Activated B cell treated with CpG ODN at 0.5 μM for 24 hours (primary cell): ENCODE data around the gene GNL2. TPM values are rescaled to one million over a fixed set of nuclear protein-coding genes. Genes with fewer than 3 reads are reported as not detected.

Experiments
- ATAC-seq: fragments of 200-7000 bp; cut with Tn5 transposase; one replicate; pipeline ENCODE4 v1.10.0; 2021; ENCODE audit warnings: low read depth, mild to moderate bottlenecking, moderate library complexity
- CTCF ChIA-PET: fragments of 350-600 bp; sonication (Branson Sonifier 250); formaldehyde crosslinking; loops from one replicate; lab custom pipeline; 2021; ENCODE audit warnings: antibody characterized with exemption; lab: Charles Lee
- POLR2A ChIA-PET: fragments of 350-600 bp; sonication (Branson Sonifier 250); formaldehyde crosslinking; loops from one replicate; lab custom pipeline; 2021; ENCODE audit warnings: antibody characterized with exemption; lab: Charles Lee
- DNase-seq: peaks from one replicate; pipeline ENCODE4 v3.0.0; 2022
- H3K27ac Mint-ChIP-seq: one replicate; pipeline ENCODE4 v1.8.0; 2020; ENCODE audit warnings: mixed read lengths
- H3K27me3 Mint-ChIP-seq: one replicate; pipeline ENCODE4 v1.8.0; 2021; ENCODE audit warnings: mixed read lengths
- H3K36me3 Mint-ChIP-seq: one replicate; pipeline ENCODE4 v1.8.0; 2021; ENCODE audit warnings: low read depth, mixed read lengths
- H3K4me1 Mint-ChIP-seq: one replicate; pipeline ENCODE4 v1.8.0; 2021; ENCODE audit warnings: mixed read lengths
- H3K4me3 Mint-ChIP-seq: one replicate; pipeline ENCODE4 v1.8.0; 2020; ENCODE audit warnings: mild to moderate bottlenecking, mixed read lengths
- H3K9me3 Mint-ChIP-seq: one replicate; pipeline ENCODE4 v1.8.0; 2020; ENCODE audit warnings: mixed read lengths
- CTCF ChIP-seq: fragments of 200-600 bp; IDR thresholded peaks from one replicate; pipeline ENCODE4 v1.8.0; 2022; ENCODE audit warnings: antibody characterized with exemption, mild to moderate bottlenecking
- intact Hi-C: fragments of 100-400 bp; cut with micrococcal nuclease; formaldehyde crosslinking; loops from one replicate; pipeline ENCODE4 v1.15.1; 2024
- total RNA-seq: library from RNA; stranded (reverse); gene quantifications from 2 replicates; pipeline ENCODE4 v1.2.3, GENCODE V29; 2022

GNL2 gene
- total RNA-seq, 1 donor from 2014 or later = 68.0 TPM

GRCh38 chr1:37557402-37557801, 38.3 kb downstream of the GNL2 start:
- Mint-ChIP-seq H3K4me1 (peaks cover 16% of the 10 kb centered on the region), H3K9me3 (no peaks in the 10 kb centered on the region), H3K27ac (no peak overlapping the region), H3K36me3 (peaks cover 16% of the 10 kb centered on the region), H3K27me3 (peaks cover 9% of the 10 kb centered on the region), H3K4me3 (no peak overlapping the region)
- intact Hi-C loops = no loop called here
- DNase-seq (no peak), ATAC-seq (no peak)
- CTCF ChIA-PET = no interaction called here
- no peak for TF ChIP-seq CTCF
- POLR2A ChIA-PET = no interaction called here

DNA sequence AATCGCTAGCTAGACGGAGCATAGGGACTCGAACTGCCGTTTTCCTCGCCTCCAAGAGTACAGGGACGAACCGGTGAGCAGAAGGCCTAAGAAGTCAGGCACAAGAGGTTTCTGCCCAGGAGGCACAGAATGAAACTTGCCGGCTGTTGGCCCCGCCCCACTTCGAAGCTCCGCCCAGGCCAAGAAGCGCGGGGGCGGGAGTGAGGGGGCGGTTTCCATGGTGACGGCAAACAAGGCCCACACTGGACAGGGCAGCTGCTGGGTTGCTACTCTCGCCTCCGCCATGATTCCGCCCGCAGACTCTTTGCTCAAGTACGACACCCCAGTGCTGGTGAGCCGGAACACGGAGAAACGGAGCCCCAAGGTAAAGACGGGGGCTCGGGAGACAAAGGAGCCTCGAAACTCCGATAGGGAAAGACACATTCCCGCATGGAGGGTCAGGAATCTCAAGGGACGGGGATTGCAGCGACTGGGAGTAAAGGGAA, 39.0 kb downstream of the GNL2 start, which contains the start of gene DNALI1:
Gene DNALI1, plus strand, starts transcription at position 229 of the 485 bp plus-strand sequence. Its CDS starts 55 bp downstream, at position 284.
- DNase-seq = no peak
- POLR2A ChIA-PET = no interaction called here

DNA sequence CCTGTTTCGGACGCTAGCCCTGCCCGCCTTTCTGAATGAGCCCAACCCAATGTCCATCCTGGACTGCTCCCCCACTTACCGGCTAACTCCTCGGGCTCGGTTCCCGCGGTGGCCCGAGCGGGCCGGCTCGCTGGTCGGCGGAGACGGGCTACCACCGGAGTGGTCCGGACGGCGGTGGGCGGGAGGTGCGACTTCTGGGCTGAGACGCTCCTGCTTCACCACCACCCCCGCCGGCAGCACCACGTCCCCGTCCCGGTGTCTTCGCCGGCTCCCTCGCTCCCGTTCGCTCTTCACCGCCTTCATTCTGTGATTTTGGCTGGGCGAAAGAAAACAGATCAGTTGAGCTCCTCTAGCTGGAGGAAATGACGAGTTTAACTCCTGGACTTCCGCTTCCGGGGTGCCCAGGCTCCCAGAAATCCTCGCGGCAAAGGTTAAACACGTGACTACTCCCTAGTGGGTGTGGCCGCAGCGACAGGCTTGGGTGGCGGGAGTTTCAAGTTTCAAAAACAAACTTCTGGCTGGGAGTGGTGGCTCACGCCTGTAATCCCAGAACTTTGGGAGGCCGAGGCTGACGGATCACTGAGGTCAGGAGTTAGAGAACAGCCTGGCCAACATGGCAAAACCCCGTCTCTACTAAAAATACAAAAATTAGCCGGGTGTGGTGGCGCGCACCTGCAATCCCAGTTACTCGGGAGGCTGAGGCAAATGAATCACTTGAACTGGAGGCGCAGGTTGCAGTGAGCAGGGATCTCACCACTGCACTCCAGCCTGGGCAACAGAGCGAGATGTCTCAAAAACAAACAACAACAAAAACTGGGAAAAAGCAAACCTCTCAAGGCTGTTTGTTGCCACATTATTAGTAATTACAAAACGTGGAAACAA, 41.6 kb downstream of the GNL2 start, which contains the start of gene SNIP1:
Gene SNIP1, minus strand, starts transcription at position 367 of the 882 bp plus-strand sequence. Its CDS starts 64 bp downstream, at position 303.
- H3K4me3 Mint-ChIP-seq = peak within 1 kb of the TSS; percentile 96
- H3K4me1 Mint-ChIP-seq = peaks cover 34% of the 10 kb centered on the region
- peaks cover 41% of the 10 kb centered on the region for H3K36me3 Mint-ChIP-seq
- ATAC-seq (peak; percentile 98), DNase-seq (peak; percentile 84)
- peak within 1 kb of the TSS; percentile 95 for H3K27ac Mint-ChIP-seq
- peaks cover 9% of the 10 kb centered on the region for H3K27me3 Mint-ChIP-seq
- POLR2A ChIA-PET = interaction anchor here (0.6 to 1.4 kb wide), 13 partner anchors 10 to 1660 kb away, joined by 3 to 8 read pairs (median 4); partner anchors contain the start of genes C1orf122, CDCA8, MEAF6 and MTF1
- H3K9me3 Mint-ChIP-seq = no peaks in the 10 kb centered on the region
- CTCF ChIA-PET = interaction anchor here (1.4 to 1.5 kb wide), 3 partner anchors 39 to 66 kb away, joined by 3 to 5 read pairs (median 4); no protein-coding TSS in a partner anchor
- TF ChIP-seq CTCF = no peak
- intact Hi-C loops = loop anchor here (1.0 to 5.0 kb wide), 5 partner anchors 40 to 138 kb away; partner anchors contain the start of genes CDCA8, GNL2 and MEAF6

More for the DNA sequence above, 39.0 kb downstream of the GNL2 start, which contains the start of gene DNALI1:
- Mint-ChIP-seq H3K4me1 (peaks cover 22% of the 10 kb centered on the region), H3K9me3 (no peaks in the 10 kb centered on the region), H3K4me3 (no peak within 1 kb of the TSS), H3K36me3 (peaks cover 19% of the 10 kb centered on the region), H3K27me3 (peaks cover 9% of the 10 kb centered on the region), H3K27ac (no peak within 1 kb of the TSS)
- intact Hi-C loops = no loop called here
- no peak for ATAC-seq
- CTCF ChIA-PET = no interaction called here
- no peak for TF ChIP-seq CTCF

DNA sequence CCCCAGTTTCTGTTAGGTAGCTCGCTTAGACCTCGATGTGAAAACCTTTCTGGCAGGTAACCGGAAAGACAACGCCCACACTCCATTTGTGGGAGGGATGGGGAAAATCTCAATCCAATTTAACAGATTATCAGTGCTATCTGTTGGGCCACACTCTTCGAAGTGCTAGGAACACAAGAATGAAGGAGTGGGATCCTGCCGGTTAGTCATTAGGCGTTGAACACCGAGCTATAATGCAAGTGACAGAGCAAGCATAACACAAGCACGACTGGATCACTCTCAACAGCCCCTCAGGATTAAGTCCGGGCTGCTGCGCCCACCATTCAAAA, 42.2 kb downstream of the GNL2 start:
- peaks cover 34% of the 10 kb centered on the region for H3K4me1 Mint-ChIP-seq
- H3K27me3 Mint-ChIP-seq = peaks cover 9% of the 10 kb centered on the region
- H3K4me3 Mint-ChIP-seq = peak overlapping the region; percentile 96
- intact Hi-C loops = loop anchor here (5.0 kb wide), 1 partner anchor 96 kb away; no protein-coding TSS in a partner anchor
- TF ChIP-seq CTCF = no peak
- ChIA-PET POLR2A (interaction anchor here (0.9 to 1.4 kb wide), 8 partner anchors 11 to 378 kb away, joined by 3 to 8 read pairs (median 5); partner anchors contain the start of genes CDCA8, MEAF6 and ZC3H12A), CTCF (interaction anchor here (1.4 to 1.5 kb wide), 3 partner anchors 39 to 66 kb away, joined by 3 to 5 read pairs (median 4); no protein-coding TSS in a partner anchor)
- DNase-seq (no peak), ATAC-seq (peak; percentile 6)
- peaks cover 47% of the 10 kb centered on the region for H3K36me3 Mint-ChIP-seq
- H3K27ac Mint-ChIP-seq = peak overlapping the region; percentile 95
- no peaks in the 10 kb centered on the region for H3K9me3 Mint-ChIP-seq
